OCI-LY7 (cell line): ENCODE data around the gene PIH1D1. TPM values are rescaled to one million over a fixed set of nuclear protein-coding genes. Genes with fewer than 3 reads are reported as not detected.

Experiments used
- BruUV-seq: library from RNA; stranded (reverse); fragments of 400-500 nt; replicated peaks from 2 replicates; lab custom pipeline; 2021; lab: Mats Ljungman, UMichigan
- CTCF ChIA-PET: fragments of 300-600 bp; sonication (Branson Sonifier 250); formaldehyde crosslinking; loops from one replicate; lab custom pipeline; 2022; ENCODE audit warnings: antibody characterized with exemption; ENCODE audit not compliant: unreplicated experiment; lab: Charles Lee
- POLR2A ChIA-PET: fragments of 300-600 bp; sonication (Branson Sonifier 250); formaldehyde crosslinking; loops from one replicate; lab custom pipeline; 2022; ENCODE audit warnings: antibody characterized with exemption; lab: Charles Lee
- DNase-seq: peaks from one replicate; pipeline ENCODE4 v3.0.0-alpha.2; 2015; ENCODE audit warnings: low spot score
- H2AFZ ChIP-seq: fragments of 200-600 bp; sonication (generic), shearing (Covaris generic); 2 replicates; pipeline ENCODE4 v1.6.1; 2014; ENCODE audit warnings: mild to moderate bottlenecking, antibody characterized with exemption, low read length, moderate library complexity
- H3K27ac ChIP-seq: fragments of 200-600 bp; sonication (generic); 2 replicates; pipeline ENCODE4 v1.5.1; 2014; ENCODE audit warnings: mixed run types, low read depth, mild to moderate bottlenecking, moderate library complexity, low read length, inconsistent platforms; ENCODE audit not compliant: poor library complexity, severe bottlenecking
- H3K36me3 ChIP-seq: fragments of 200-600 bp; sonication (generic); 2 replicates; pipeline ENCODE4 v1.6.1; 2014; ENCODE audit warnings: mild to moderate bottlenecking, antibody characterized with exemption, low read length, moderate library complexity, mixed read lengths; ENCODE audit not compliant: insufficient read depth
- H3K4me1 ChIP-seq: fragments of 200-600 bp; sonication (generic); 2 replicates; pipeline ENCODE4 v1.5.1; 2014; ENCODE audit warnings: mild to moderate bottlenecking, low read length; ENCODE audit not compliant: insufficient read depth, poor library complexity, severe bottlenecking
- H3K4me2 ChIP-seq: fragments of 200-600 bp; sonication (generic); 2 replicates; pipeline ENCODE4 v1.6.1; 2014; ENCODE audit warnings: mild to moderate bottlenecking, low read length
- H3K4me3 ChIP-seq: fragments of 200-600 bp; sonication (generic); 2 replicates; pipeline ENCODE4 v1.5.1; 2014; ENCODE audit warnings: mild to moderate bottlenecking, low read depth, low read length; ENCODE audit not compliant: poor library complexity, severe bottlenecking
- H3K79me2 ChIP-seq: fragments of 200-600 bp; sonication (generic); 2 replicates; pipeline ENCODE4 v1.6.1; 2016; ENCODE audit warnings: low read depth, mild to moderate bottlenecking, low read length, moderate library complexity, mixed read lengths; ENCODE audit not compliant: insufficient read depth
- H3K9me2 ChIP-seq: fragments of 200-600 bp; sonication (generic); 2 replicates; pipeline ENCODE4 v1.6.1; 2016; ENCODE audit warnings: mild to moderate bottlenecking, low read length, mixed read lengths; ENCODE audit not compliant: insufficient read depth
- H3K9me3 ChIP-seq: fragments of 200-600 bp; sonication (generic); 2 replicates; pipeline ENCODE4 v1.6.1; 2014; ENCODE audit warnings: mild to moderate bottlenecking, mixed run types, low read length, mixed read lengths
- H4K20me1 ChIP-seq: fragments of 200-600 bp; sonication (generic); 2 replicates; pipeline ENCODE4 v1.6.1; 2014; ENCODE audit warnings: mild to moderate bottlenecking, antibody characterized with exemption, low read length, moderate library complexity, mixed read lengths; ENCODE audit not compliant: insufficient read depth
- EZH2phosphoT487 ChIP-seq: fragments of 200-600 bp; sonication (generic); IDR thresholded peaks from 2 replicates; pipeline ENCODE4 v1.6.1; 2018; ENCODE audit warnings: low read depth, borderline replicate concordance, mild to moderate bottlenecking, mixed run types, antibody characterized with exemption, low read length, moderate library complexity, mixed read lengths
- intact Hi-C: fragments of 100-400 bp; cut with micrococcal nuclease; formaldehyde crosslinking; loops from one replicate; pipeline ENCODE4 v1.10.0; 2022; ENCODE audit not compliant: unreplicated experiment
- total RNA-seq, 2 experiments: library from RNA; depleted of rRNA in 1 of 2; stranded (reverse); fragments of >200 nt in 1 of 2; shearing (Covaris generic) in 1 of 2; gene quantifications; 2 replicates each; pipeline ENCODE4 v1.2.3, GENCODE V29; 2014 to 2022
- TF ChIP-seq, protein P1 (sequence below): fragments of 200-600 bp; sonication (generic); conservative IDR thresholded peaks from 2 replicates; pipeline ENCODE4 v1.5.1; 2014; ENCODE audit warnings: mild to moderate bottlenecking, antibody characterized with exemption, low read length, moderate library complexity, mixed read lengths

PIH1D1 gene
- total RNA-seq, 2 experiments from 2014 or later: 95.5 to 117 TPM

DNA sequence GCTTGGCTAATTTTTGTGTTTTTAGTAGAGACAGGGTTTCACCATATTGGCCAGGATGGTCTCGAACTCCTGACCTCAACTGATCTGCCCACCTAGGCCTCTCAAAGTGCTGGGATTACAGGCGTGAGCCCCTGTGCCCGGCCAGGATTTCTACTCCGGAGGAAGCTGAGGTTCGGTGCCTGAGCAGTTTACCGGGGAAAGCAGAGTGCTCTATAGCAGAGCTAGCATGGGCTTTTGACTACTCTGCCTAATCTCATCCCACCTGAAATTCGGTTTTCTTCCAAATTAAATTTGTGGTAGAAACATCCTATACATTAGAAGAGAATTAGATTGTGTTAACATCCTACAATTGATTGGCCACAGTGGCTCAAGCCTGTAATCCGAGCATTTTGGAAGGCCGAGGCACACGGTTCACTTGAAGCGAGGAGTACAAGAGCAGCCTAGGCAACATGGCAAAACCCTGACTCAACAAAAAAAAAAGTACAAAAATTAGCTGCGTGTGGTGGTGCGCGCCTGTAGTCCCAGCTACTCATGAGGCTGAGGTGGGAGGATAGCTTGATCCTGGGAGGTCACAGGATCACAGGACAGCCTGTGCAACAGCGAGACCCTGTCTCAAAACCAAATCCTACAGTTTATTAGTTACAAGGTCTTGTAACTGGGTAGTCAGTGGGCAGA, 37.4 kb upstream of the PIH1D1 start:
- no TSS peak for BruUV-seq
- Histone ChIP-seq H3K79me2 (peaks cover 34% of the 10 kb centered on the region), H4K20me1 (peaks cover 12% of the 10 kb centered on the region; the same call in 1 of the 2 replicates), H3K27ac (peak overlapping the region; percentile 94), H3K4me3 (peak overlapping the region; percentile 95), H3K9me3 (no peaks in the 10 kb centered on the region), H3K36me3 (peaks cover 61% of the 10 kb centered on the region), H3K9me2 (no peaks in the 10 kb centered on the region), H3K4me1 (peaks cover 42% of the 10 kb centered on the region), H2AFZ (no peak overlapping the region), H3K4me2 (peak overlapping the region; percentile 80)
- DNase-seq: no peak
- no peak for TF ChIP-seq EZH2phosphoT487
- TF ChIP-seq, protein P1, sequence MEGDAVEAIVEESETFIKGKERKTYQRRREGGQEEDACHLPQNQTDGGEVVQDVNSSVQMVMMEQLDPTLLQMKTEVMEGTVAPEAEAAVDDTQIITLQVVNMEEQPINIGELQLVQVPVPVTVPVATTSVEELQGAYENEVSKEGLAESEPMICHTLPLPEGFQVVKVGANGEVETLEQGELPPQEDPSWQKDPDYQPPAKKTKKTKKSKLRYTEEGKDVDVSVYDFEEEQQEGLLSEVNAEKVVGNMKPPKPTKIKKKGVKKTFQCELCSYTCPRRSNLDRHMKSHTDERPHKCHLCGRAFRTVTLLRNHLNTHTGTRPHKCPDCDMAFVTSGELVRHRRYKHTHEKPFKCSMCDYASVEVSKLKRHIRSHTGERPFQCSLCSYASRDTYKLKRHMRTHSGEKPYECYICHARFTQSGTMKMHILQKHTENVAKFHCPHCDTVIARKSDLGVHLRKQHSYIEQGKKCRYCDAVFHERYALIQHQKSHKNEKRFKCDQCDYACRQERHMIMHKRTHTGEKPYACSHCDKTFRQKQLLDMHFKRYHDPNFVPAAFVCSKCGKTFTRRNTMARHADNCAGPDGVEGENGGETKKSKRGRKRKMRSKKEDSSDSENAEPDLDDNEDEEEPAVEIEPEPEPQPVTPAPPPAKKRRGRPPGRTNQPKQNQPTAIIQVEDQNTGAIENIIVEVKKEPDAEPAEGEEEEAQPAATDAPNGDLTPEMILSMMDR: no peak
- intact Hi-C loops: loop anchor here (5.0 kb wide), 1 partner anchor 37 kb away; the partner anchor contains the start of genes ALDH16A1 and PIH1D1
- ChIA-PET POLR2A (interaction anchor here (0.6 to 1.1 kb wide), 2 partner anchors 16 to 214 kb away, joined by 4 to 5 read pairs; partner anchors contain the start of gene FLT3LG), CTCF (no interaction called here)

DNA sequence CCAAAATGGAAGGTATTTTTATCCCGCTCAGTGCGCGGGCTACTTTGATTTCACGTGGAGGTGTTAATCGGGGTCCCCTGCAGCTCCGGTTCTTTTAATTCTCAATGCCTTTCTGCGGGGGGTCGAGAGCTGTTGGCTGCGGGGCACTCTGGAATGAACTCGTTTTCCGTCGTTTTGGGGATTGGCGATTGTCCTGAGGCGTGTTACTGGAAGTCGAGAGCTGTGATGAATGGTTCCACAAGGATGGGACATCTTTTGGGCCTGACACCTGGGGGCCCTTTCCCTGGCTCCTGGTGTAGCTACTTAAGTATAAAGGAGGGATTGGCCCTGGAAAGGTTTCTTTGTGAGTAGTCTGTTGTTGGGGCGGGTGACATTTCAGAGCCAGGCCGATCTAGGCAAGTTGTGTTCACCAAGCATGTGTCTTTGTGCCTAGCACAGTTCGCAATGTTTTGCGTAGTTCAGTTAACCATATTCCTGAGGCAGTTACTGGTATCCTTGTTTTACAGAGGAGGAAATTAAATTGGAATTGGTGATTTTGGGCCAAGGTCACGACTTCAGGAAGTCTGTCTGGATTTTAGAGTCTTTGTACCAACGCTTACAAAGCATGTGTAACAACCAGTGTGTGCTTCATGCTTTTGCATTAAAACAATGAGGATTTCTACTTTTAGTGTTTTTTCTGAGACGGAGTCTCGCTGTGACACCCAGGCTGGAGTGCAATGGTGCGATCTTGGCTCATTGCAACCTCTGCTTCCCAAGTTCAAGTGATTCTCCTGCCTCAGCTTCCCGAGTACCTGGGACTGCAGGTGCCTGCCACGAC, 36.6 kb upstream of the PIH1D1 start:
- H3K27ac ChIP-seq: peak overlapping the region; percentile 94
- TF ChIP-seq, protein P1: no peak; the same call in 1 of the 2 replicates
- TF ChIP-seq EZH2phosphoT487: no peak
- H3K9me2 ChIP-seq: no peaks in the 10 kb centered on the region
- peak overlapping the region; percentile 80 for H3K4me2 ChIP-seq
- no TSS peak for BruUV-seq
- peaks cover 12% of the 10 kb centered on the region; the same call in 1 of the 2 replicates for H4K20me1 ChIP-seq
- peak; percentile 37 for DNase-seq
- H3K9me3 ChIP-seq: no peaks in the 10 kb centered on the region
- H3K4me1 ChIP-seq: peaks cover 38% of the 10 kb centered on the region
- peaks cover 58% of the 10 kb centered on the region for H3K36me3 ChIP-seq
- peak overlapping the region; percentile 95 for H3K4me3 ChIP-seq
- ChIA-PET POLR2A (interaction anchor here (1.1 to 1.4 kb wide), 2 partner anchors 15 to 37 kb away, joined by 3 to 4 read pairs; partner anchors contain the start of genes FLT3LG and PIH1D1), CTCF (interaction anchor here (0.5 kb wide), 1 partner anchor 14 kb away, joined by 6 read pairs; no protein-coding TSS in a partner anchor)
- H3K79me2 ChIP-seq: peaks cover 34% of the 10 kb centered on the region
- no peak overlapping the region for H2AFZ ChIP-seq
- intact Hi-C loops: loop anchor here (5.0 kb wide), 1 partner anchor 36 kb away; the partner anchor contains the start of genes ALDH16A1 and PIH1D1
